Dermis blood vessel endothelial cell (primary cell): ENCODE data around the gene GPLD1. TPM values are rescaled to one million over a fixed set of nuclear protein-coding genes. Genes with fewer than 3 reads are reported as not detected.
"Not testable (repeated sequence)": the region's sequence is repeated elsewhere in the genome, so short reads cannot be mapped to it uniquely, and the experiment has no call there.

Experiments
- DNase-seq: peaks from one replicate; pipeline ENCODE4 v3.0.0; 2010
- total RNA-seq: library from RNA; depleted of rRNA; stranded (reverse); fragments of >200 nt; gene quantifications from 2 replicates; pipeline ENCODE4 v1.2.3, GENCODE V29; 2014

GPLD1 gene
- total RNA-seq, 1 donor from 2014 or later, result 0.17 TPM

DNA sequence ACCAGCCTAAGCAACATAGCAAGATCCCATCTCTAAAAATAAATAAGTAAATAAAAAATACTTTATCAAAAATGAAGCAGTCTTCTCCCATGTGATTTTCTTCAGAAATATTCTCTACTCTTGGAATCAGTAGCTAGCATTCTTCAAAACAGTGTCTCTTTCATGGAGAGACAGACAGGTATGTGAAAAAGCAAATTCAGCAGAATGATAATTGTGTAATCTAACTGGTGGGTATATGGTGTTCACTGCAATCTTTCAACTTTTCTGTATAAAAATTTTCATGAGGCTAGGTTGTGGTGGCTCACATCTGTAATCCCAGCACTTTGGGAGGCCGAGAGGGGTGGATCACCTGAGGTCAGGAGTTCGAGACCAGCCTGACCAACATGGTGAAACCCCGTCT, 78.8 kb downstream of the GPLD1 start:
- DNase-seq, result no peak

DNA sequence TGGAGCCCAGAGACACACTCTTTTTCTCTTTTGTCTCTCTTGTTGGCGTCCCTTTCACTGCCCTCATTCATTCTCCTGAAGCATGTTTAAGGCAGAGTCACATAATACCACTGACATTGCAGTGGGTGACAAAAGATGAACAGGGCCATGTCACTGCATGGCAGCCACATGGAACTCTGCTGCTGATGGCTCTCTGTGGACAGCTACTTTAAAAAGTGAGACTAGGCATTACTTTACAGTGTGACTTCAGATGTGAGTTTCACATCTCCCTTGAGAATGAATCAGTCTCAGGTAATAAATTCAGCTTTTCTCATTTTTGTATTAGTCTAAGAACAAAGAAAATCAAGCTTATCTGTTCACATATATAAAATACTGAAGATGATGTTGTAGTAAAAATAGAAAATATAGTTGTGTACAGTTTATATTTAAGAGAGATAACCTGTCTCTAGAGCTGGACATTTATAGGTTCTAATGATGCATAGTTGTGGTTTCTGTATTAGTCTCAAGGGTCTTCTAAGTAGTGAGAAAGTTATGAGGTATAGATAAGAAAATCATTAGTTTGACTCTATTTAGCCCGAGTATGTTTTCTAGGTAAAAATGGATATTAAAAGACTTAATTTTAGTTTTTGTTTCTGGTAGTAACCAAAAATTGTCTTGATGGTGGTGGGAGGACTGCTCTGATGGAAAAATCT, 80.5 kb downstream of the GPLD1 start:
- DNase-seq, result no peak

DNA sequence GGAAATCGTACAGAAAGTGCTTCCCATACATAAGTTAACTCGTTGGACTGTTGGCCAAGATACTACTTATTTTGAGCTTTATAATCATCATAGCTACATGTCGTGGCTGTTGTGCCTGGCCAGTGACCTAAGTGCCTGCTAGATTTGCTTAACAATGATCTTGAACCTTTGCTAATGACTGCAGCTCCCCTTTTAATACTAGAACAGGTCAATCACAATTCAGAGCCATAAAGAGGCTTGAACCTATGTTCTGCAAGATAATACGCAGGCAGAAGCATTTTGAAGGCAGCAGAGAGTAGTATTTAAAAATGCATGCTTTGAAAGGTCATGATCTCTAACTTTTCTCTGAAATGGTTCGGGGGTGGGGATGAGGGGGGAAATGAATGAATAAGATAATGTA, 84.1 kb downstream of the GPLD1 start:
- DNase-seq, result no peak

DNA sequence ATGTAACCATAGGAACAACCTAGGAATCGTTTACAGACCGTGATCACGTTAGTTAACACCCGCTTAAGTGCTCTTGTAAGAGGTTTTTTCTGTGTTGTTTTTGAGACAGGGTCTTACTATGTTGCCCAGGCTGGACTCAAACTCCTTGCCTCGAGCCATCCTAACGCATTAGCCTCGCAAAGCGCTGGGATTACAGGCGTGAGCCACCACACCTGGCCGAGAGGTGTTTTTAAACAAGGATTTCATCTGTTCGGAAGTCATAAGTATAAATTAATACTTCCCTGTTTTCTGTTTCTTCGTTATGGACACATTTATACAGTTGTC, 85.9 kb downstream of the GPLD1 start:
- DNase-seq, result no peak

DNA sequence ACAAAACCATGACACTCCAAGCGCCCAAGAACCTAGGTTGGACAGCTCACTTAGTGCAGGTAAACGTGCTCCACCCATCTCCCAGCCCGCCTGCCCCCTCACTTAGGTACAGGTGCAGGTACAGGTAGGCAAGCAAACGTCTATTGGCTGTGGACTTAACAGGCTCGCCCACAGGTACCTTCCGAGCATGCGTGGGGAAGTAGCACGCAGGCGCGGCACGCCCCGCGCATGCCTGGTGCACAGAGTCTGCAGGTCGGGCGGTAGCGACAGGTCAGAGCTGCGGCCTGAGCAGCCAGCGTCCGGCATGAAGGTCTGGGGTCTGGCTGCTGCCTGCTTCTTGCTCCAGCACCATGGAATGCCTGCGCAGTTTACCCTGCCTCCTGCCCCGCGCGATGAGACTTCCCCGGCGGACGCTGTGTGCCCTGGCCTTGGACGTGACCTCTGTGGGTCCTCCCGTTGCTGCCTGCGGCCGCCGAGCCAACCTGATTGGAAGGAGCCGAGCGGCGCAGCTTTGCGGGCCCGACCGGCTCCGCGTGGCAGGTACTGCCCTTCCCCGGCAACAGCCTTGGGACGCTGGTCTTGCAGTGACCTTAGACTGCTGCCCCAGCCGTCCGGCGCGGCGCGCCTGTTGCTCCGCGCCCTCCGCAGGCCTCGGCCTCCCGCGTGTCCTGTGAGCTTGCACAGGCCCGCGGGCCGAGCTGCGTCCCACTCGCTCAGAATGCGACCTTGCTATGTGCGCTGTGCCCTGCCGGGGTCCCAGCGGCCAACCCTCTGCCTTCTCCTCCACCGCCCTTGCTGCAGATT, 86.5 kb downstream of the GPLD1 start, which contains the start of gene MRS2:
Gene MRS2, plus strand, starts transcription at position 240 of the 804 bp plus-strand sequence. Its CDS starts 111 bp downstream, at position 351.
- DNase-seq, result peak; percentile 89

DNA sequence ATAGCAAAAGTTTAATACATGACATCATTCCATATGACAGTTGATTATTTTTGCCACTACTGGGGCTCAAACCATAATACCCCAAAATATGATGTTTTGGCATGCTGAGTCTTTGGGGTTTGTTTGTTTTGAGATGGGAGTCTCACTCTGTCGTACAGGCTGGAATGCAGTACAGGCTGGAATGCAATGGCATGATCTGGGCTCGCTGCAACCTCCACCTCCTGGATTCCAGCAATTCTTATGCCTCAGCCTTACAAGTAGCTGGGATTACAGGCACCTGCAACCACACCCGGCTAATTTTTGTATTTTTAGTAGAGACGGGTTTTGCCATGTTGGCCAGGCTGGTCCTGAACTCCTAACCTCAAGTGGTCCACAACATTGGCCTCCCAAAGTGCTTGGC, 87.9 kb downstream of the GPLD1 start:
- DNase-seq, result no peak

DNA sequence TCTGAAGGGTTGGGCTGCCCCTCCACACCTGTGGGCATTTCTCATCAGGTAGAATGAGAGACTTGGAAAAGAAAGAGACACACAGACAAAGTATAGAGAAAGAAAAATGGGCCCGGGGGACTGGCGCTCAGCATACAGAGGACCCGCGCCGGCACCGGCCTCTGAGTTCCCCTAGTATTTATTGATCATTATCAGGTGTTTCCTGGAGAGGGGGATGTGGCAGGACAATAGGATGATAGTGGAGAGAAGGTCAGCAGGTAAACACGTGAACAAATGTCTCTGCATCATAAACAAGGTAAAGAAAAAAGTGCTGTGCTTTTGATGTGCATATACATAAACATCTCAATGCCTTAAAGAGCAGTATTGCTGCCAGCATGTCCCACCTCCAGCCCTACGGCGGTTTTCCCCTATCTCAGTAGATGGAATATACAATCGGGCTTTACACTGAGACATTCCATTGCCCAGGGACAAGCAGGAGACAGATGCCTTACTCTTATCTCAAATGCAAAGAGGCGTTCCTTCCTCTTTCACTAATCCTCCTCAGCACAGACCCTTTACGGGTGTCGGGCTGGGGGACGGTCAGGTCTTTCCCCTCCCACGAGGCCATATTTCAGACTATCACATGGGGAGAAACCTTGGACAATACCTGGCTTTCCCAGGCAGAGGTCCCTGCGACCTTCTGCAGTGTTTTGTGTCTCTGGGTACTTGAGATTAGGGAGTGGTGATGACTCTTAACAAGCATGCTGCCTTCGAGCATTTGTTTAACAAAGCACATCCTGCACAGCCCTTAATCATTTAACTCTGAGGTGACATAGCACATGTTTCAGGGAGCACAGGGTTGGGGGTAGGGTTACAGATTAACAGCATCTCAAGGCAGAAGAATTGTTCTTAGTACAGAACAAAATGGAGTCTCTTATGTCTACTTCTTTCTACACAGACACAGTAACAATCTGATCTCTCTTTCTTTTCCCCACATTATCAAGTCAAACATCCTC, 89.0 kb downstream of the GPLD1 start:
- DNase-seq, result not testable (repeated sequence)

DNA sequence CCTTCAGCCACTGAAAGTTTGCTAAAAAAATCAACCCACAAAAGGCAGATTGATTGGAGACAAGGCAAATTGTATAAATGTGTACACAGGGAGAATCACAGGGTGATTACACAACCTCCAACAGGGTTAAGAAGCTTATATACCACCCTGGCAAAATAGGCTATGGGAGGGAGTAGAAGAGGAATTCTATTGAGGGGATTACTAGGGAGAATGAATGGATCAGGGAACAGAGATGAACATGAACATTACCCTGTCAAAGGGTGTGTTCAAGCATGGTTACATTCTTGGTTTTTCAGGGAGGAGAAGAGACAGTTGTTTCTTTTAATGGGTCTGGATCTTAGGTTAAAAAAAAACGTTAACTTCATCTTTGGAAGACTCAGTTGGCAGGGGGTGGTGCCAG, 91.7 kb downstream of the GPLD1 start:
- DNase-seq, result no peak

DNA sequence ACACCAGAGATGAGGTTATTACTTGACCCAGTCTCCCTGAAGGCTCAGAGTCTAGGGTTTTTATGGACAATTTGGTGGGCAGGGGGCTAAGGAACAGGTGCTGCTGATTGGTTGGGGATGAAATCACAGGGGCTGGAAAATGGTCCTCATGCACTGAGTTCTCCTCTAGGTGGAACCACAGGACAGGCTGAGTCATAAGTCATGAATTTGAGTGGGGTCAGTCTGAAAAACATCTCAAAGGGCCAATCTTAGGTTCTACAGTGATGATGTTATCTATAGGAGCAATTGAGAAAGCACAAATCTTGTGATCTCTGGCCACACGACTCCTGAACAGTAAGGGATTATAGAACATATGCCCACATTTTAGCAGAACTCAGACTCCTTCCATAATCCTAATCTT, 92.6 kb downstream of the GPLD1 start:
- DNase-seq, result no peak

DNA sequence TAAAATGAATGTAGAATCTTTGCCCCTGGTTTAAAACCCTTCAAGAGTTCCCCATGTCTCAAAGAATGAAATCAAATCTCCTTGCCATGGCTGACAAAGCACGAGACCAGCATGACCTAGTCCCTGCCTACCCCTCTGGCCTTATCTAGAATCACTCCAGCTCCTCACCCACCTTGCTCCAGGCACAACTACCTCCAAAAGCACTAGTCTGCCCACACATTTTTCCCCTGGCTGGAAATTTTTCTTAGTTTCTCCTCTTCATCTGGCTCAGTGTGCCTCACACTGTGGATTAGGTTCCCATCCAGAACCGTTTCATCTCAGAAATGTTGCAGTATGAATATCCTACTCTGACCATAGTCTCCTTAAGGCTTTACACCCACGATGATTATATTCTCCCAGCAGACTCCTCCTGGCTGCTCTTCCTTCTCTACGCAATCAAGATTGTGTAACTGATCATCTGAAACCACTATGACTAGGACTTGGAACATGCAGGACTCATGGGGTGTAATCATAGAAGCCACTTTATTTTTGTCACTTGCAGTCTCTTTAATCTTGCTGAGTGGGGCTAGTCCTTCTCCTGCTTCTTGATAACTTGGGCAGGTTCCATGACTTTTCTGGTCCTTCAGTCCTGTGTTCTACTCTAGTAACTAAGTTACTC, 94.5 kb downstream of the GPLD1 start:
- DNase-seq, result no peak

DNA sequence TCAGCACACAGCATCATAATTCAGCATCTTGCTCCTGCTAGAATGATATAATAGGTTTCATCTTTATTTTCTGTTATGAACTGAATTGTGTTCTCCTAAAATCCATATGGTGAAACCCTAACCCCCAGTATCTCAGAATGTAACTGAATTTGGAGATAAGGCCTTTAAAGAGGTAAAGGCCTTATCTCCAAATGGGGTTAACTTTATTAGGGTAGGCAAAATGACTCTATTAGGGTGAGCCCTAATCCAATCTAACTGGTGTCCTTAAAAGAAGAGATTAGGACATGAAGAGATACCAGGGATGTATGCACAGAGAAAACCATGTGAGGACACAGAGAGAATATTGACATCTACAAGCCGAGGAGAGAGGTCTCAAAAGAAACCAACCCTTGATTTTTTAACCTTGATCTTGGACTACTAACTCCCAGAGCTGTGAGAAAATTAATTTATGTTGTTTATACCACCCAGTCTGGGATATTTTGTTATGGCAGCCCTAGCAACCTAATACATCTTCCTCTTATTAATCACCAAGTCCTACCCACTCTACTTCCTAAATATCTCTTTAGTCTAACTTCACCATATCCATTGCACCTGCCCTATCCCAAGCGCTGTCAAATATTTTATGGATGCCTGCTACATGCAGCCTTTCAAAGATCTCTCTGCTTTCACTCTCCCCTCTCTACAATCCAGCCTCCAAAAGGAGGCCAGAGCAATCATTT, 95.2 kb downstream of the GPLD1 start:
- DNase-seq, result no peak

DNA sequence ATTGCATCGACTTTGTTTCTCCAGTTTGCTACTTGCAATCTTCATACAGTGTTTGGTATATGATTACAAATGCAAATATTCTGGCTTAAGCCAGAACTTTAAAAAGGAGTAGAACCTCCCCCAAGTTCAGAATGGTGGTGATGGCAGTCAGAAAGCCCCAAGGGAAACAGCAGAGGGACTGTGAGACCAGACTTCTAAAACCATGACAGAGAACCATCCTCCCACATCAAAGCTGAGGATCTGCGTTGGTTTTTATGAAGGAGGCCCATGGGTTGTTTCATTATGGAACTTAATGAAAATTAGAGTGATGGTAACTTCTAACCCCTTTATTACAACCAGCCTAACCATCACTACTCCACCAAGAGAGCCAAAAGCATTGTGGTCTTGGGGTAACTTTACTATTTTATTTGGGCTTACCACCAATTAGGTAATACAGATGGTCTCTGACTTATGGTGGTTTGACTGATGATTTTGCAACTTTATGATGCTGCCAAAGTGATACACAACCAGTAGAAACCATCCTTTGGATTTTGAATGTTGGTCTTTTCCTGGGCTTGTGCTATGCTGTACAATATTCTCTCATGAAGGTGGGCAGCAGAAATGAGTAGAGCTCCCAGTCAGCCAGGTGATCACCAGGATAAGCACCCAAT, 97.5 kb downstream of the GPLD1 start:
- no peak for DNase-seq

DNA sequence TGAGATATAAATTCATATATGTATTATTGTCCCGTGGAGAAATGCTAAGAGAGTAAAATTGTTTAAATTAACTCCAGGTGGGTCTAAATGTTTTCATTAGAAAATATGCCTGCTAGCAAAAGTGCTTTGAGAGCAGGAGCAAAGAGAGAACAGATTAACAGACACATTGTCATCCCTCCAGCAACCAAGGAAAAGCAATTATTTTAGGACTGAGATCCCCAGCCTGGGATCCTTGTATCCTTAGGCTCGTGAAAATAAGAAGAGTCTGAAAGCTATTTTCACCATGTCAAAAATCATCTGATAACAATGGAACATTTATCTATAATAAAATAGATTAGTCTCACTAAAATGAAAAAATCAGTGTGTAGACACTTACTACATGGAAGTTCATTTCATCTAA, 98.2 kb downstream of the GPLD1 start:
- no peak for DNase-seq

DNA sequence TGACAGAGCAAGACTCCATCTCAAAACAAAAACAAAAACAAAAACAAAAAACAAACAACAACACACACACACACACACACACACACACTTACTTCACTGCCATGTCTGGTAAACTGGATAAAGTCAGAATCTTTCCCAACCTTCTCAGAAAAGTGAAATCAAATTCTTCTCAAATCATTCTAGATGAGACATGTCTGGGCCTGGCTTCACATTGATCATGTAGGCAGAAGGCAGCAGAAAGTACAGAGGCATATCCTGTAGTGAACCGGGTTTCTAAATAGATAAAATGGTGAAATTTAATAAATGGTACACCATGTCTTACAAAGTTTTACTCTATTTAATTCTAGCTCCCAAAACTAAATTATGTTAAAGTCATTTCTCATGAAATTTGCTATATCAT, 101.6 kb downstream of the GPLD1 start:
- no peak for DNase-seq

DNA sequence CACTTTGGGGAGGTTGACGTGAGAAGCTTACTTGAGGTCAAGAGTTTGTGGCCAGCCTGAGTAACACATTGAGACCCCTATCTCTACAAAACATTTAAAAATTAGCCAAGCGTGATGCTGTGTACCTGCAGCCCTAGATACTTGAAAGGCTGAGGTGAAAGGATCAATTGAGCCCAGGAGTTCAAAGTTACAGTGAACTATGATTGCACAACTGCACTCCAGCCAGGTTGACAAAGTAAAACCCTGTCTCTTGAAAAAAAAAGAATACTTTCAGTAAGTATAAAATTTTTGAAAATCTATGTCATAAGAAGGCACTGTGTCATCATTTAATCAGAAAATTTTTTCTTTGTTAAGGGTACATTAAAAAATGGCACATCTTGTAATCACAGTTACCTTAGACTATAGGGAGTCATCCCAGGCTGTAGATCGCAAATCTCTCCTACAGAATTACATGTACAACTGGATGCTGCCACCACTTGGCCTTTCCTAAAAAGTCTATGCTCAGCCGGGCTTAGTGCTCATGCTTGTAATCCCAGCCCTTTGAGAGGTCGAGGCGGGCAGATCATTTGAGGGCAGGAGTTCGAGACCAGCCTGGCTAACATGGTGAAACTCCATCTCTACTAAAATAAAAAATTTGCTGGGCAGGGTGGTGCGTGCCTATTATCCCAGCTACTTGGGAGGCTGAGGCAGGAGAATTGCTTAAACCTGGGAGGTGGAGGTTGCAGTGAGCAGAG, 103.7 kb downstream of the GPLD1 start:
- DNase-seq, result no peak

DNA sequence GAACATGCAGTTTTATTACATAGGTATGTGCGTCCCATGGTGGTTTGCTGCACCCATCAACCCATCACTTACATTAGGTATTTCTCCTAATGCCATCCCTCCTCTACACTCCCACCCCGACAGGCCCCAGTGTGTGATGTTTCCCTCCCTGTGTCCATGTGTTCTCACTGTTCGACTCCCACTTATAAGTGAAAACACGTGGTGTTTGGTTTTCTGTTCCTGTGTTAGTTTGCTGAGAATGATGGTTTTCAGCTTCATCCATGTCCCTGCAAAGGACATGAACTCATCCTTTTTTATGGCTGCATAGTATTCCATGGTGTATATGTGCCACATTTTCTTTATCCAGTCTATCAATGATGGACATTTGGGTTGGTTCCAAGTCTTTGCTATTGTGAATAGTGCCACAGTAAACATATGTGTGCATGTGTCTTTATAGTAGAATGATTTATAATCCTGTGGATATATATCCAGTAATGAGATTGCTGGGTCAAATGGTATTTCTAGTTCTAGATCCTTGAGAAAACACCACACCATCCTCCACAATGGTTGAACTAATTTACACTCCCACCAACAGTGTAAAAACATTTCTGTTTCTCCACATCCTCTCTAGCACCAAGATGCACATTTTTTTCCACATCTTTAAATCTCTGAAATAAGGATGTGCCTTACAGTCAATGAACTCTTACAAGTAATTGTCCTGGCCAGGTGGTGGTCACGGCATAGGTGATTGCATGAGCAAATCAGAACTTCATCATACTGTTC, 104.8 kb downstream of the GPLD1 start:
- DNase-seq, result not testable (repeated sequence)

DNA sequence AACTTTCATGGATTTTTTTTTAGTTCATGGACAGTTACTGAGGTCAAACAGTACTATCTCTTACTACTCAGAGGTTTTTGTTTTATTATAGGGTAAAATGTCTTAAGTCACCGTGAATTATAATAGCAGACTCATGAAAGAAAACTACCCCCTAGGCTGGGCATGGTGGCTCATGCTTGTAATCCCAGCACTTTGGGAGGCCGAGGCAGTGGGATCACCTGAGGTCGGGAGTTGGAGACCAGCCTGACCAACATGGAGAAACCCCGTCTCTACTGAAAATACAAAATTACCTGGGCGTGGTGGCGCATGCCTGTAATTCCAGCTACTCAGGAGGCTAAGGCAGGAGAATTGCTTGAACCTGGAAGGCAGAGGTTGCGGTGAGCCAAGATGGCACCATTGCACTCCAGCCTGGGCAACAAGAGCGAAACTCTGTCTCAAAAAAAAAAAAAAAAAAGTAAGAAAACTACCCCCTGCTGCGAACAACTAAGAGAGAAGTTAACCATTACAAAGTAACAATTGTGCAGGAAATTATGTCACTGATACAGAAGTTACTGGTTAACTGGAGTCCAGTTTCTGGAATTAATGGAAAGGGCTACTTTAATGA, 106.4 kb downstream of the GPLD1 start:
- not testable (repeated sequence) for DNase-seq

DNA sequence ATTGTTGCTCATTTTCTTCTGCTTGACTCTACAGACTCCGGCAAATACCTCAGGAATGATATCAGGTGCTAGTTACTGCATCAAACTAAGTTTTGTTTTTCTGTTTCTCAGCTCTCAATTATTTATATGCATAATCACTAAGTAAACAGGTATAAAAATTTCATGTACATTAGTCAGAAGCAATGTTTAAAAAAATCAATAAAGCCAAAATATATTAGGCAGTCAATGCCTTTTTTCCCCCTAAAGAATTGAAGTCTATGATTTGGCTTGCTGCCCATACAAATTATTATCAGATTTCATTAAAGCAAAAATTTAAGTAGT, 107.2 kb downstream of the GPLD1 start:
- DNase-seq, result no peak

DNA sequence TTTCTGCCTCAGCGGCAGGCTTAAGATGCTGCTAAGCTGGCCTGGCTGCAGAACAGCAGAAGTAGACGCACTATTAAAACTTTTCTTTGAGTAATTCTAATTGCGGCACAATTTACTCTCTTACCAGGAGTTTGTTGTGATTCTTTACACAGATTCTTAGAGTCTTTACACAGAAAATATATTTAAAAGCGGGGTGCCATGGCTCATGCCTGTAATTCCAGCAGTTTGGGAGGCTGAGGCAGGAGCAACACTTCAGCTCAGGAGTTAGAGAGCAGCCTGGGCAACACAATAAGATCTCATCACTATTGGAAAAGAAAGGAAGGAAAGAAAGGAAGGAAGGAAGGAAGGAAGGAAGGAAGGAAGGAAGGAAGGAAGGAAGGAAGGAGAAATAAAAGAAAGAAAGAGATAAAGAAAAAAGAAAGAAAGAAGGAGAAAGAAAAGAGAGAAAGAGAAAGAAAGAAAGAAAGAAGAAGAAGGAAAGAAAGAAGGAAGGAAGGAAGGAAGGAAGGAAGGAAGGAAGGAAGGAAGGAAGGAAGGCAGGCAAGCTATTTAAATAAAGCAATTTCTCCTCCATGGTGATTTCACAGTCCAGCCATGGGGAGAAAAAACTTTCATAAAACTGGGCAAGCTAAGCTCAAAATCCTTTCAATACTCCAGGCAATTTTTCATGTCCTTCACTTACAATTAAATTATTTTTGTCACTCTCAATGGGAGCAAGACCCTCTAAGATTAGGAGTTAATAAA, 107.7 kb downstream of the GPLD1 start:
- no peak for DNase-seq
